Ishikawa (cell line): Measurements from ENCODE around the gene FOXO6.

Source experiments
- CEBPB ChIP-seq: IDR thresholded peaks from 2 replicates; pipeline ENCODE4 v1.6.1; 2012
- CREB1 ChIP-seq: IDR thresholded peaks from 2 replicates; pipeline ENCODE4 v1.6.1; 2012; ENCODE audit warnings: low read depth
- EGR1 ChIP-seq: IDR thresholded peaks from 2 replicates; pipeline ENCODE4 v1.6.1; 2012
- EP300 ChIP-seq: IDR thresholded peaks from 2 replicates; pipeline ENCODE4 v1.6.1; 2012; ENCODE audit warnings: borderline replicate concordance
- FOXM1 ChIP-seq: IDR thresholded peaks from 2 replicates; pipeline ENCODE4 v1.6.1; 2012; ENCODE audit warnings: low read depth, borderline replicate concordance
- MAX ChIP-seq: IDR thresholded peaks from 2 replicates; pipeline ENCODE4 v1.6.1; 2012
- NFIC ChIP-seq: IDR thresholded peaks from 2 replicates; pipeline ENCODE4 v1.6.1; 2012
- RAD21 ChIP-seq: IDR thresholded peaks from 2 replicates; pipeline ENCODE4 v1.6.1; 2012; ENCODE audit warnings: low read depth
- REST ChIP-seq: IDR thresholded peaks from 2 replicates; pipeline ENCODE4 v1.6.1; 2012; ENCODE audit warnings: low read depth, mild to moderate bottlenecking
- TAF1 ChIP-seq: IDR thresholded peaks from 2 replicates; pipeline ENCODE4 v1.6.1; 2012; ENCODE audit warnings: low read depth, mild to moderate bottlenecking
- TCF12 ChIP-seq: IDR thresholded peaks from 2 replicates; pipeline ENCODE4 v1.6.1; 2012; ENCODE audit warnings: low read depth
- TEAD4 ChIP-seq: IDR thresholded peaks from 2 replicates; pipeline ENCODE4 v1.6.1; 2012
- USF1 ChIP-seq: IDR thresholded peaks from 2 replicates; pipeline ENCODE4 v1.6.1; 2012
- YY1 ChIP-seq: IDR thresholded peaks from 2 replicates; pipeline ENCODE4 v1.6.1; 2012; ENCODE audit warnings: low read depth
- ZBTB7A ChIP-seq: IDR thresholded peaks from 2 replicates; pipeline ENCODE4 v1.6.1; 2012; ENCODE audit warnings: low read depth

The FOXO6 gene

GRCh38 chr1:41416081-41416480 is 54.8 kb downstream of the FOXO6 start:
- TF ChIP-seq REST (no peak), ZBTB7A (no peak), RAD21 (no peak), TEAD4 (no peak), CREB1 (no peak), CEBPB (no peak), TAF1 (no peak), TCF12 (no peak), NFIC (no peak), YY1 (no peak), EP300 (no peak), MAX (no peak), EGR1 (no peak), USF1 (no peak), FOXM1 (no peak)

- TF ChIP-seq CREB1 = no peak
- TF ChIP-seq CEBPB = no peak
- TF ChIP-seq RAD21 = peak; percentile 99
- no peak for TF ChIP-seq ZBTB7A
- no peak for TF ChIP-seq MAX
- TF ChIP-seq TCF12 = no peak
- no peak for TF ChIP-seq REST
- TF ChIP-seq EP300 = no peak
- no peak for TF ChIP-seq YY1
Observed at GRCh38 chr1:41416552-41417334, 55.5 kb downstream of the FOXO6 start.

GRCh38 chr1:41417335-41417682 is 56.1 kb downstream of the FOXO6 start:
- no peak for TF ChIP-seq REST
- no peak for TF ChIP-seq NFIC
- TF ChIP-seq RAD21 = no peak
- no peak for TF ChIP-seq CEBPB
- no peak for TF ChIP-seq EP300
- TF ChIP-seq EGR1 = no peak
- no peak for TF ChIP-seq TAF1
- TF ChIP-seq CREB1 = no peak
- no peak for TF ChIP-seq ZBTB7A
- TF ChIP-seq TCF12 = no peak
- no peak for TF ChIP-seq FOXM1
- no peak for TF ChIP-seq MAX
- TF ChIP-seq YY1 = no peak
- no peak for TF ChIP-seq TEAD4
- no peak for TF ChIP-seq USF1

GRCh38 chr1:41417746-41418145 is 56.5 kb downstream of the FOXO6 start:
- no peak for TF ChIP-seq CREB1
- no peak for TF ChIP-seq FOXM1
- TF ChIP-seq TEAD4 = no peak
- no peak for TF ChIP-seq TCF12
- TF ChIP-seq EP300 = no peak
- no peak for TF ChIP-seq EGR1
- no peak for TF ChIP-seq NFIC
- no peak for TF ChIP-seq TAF1
